HG02970 (cell line): ENCODE data around the gene MEIKIN.

ENCODE experiments used
- ATAC-seq: cut with Tn5 transposase; IDR thresholded peaks from one replicate; pipeline ENCODE4 v1.9.1; 2021; ENCODE audit warnings: mild to moderate bottlenecking, moderate library complexity, moderate number of reproducible peaks; ENCODE audit not compliant: unreplicated experiment, low FRiP score

The MEIKIN gene

GRCh38 chr5:131945551-131946168, at the start of gene MEIKIN:
Gene MEIKIN, minus strand, starts transcription at chr5:131945663. Its CDS starts 158 bp downstream, at chr5:131945505.
- ATAC-seq, result no peak

- no peak for ATAC-seq
Measured at GRCh38 chr5:131994533-131995226, 49.2 kb upstream of the MEIKIN start.

GRCh38 chr5:131994090-131994489, 48.6 kb upstream of the MEIKIN start:
- ATAC-seq, result no peak

- no peak for ATAC-seq
Measured at GRCh38 chr5:131993676-131994075, 48.2 kb upstream of the MEIKIN start.

- ATAC-seq, result no peak
Measured at GRCh38 chr5:131992370-131992769, 46.9 kb upstream of the MEIKIN start.

- ATAC-seq, result no peak
Measured at GRCh38 chr5:131991593-131992324, 46.3 kb upstream of the MEIKIN start.

GRCh38 chr5:131990716-131991115, 45.3 kb upstream of the MEIKIN start:
- no peak for ATAC-seq

- no peak for ATAC-seq
Measured at GRCh38 chr5:131988601-131989000, 43.1 kb upstream of the MEIKIN start.

GRCh38 chr5:131987251-131987650, 41.8 kb upstream of the MEIKIN start:
- ATAC-seq, result no peak

- ATAC-seq, result no peak
Measured at GRCh38 chr5:131986161-131986912, 40.9 kb upstream of the MEIKIN start.

GRCh38 chr5:131984956-131985665, 39.6 kb upstream of the MEIKIN start:
- no peak for ATAC-seq

- ATAC-seq, result no peak
Measured at GRCh38 chr5:131983244-131983771, 37.8 kb upstream of the MEIKIN start.

GRCh38 chr5:131981516-131981915, 36.1 kb upstream of the MEIKIN start:
- ATAC-seq, result no peak

- no peak for ATAC-seq
Measured at GRCh38 chr5:131980696-131981095, 35.2 kb upstream of the MEIKIN start.

- no peak for ATAC-seq
Measured at GRCh38 chr5:131979816-131980215, 34.4 kb upstream of the MEIKIN start.

GRCh38 chr5:131977212-131977604, 31.7 kb upstream of the MEIKIN start:
- ATAC-seq, result no peak

GRCh38 chr5:131976414-131977211, 31.1 kb upstream of the MEIKIN start:
- no peak for ATAC-seq

- no peak for ATAC-seq
Measured at GRCh38 chr5:131974956-131975726, 29.7 kb upstream of the MEIKIN start.

GRCh38 chr5:131974622-131974955, 29.1 kb upstream of the MEIKIN start:
- no peak for ATAC-seq
